ENCODE results near the gene CRMP1. TPM values are rescaled to one million over a fixed set of nuclear protein-coding genes. Genes with fewer than 3 reads are reported as not detected.

The CRMP1 gene
- total RNA-seq, 1 donor from 2014 or later: 5.7 TPM

DNA sequence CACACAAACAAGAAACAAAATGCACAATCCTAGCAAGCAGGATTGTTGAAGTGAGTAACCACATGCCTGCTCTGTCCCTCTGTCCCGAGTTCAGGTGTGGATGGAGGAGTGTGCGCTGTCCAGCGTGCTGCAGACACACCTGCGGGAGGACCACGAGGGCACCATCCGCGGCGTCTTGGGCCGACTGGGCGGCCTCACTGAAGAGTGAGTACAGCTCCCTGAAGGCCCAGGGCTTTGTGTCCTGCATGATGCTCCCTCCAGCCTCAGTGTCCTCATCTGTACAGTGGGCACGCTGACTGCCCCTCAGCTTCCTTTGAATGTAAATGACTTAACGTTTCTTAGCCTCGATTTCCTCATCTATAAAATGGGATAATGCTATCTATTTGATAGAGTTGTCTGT is 99.4 kb downstream of the CRMP1 start:
- H3K27me3 ChIP-seq (ENCODE audit: control insufficient read depth in 3 of 3, insufficient read depth in 3 of 3, low read length in 3 of 3): no peaks in the 10 kb centered on the region
- H3K27ac ChIP-seq (ENCODE audit: low read depth, low read length): no peak overlapping the region
- no peaks in the 10 kb centered on the region for H3K4me1 ChIP-seq (ENCODE audit: control insufficient read depth in 3 of 3, insufficient read depth in 3 of 3, low read length in 3 of 3)
- no peak overlapping the region for H3K4me3 ChIP-seq (ENCODE audit: low read length in 3 of 3)
- H3K9me3 ChIP-seq (ENCODE audit: control insufficient read depth in 3 of 3, low read length in 3 of 3): no peaks in the 10 kb centered on the region
- peaks cover 0 to 14% (median 2%) of the 10 kb centered on the region in 3 donors for H3K36me3 ChIP-seq (ENCODE audit: control insufficient read depth in 3 of 3, insufficient read depth in 3 of 3, low read length in 3 of 3)
- H3K9ac ChIP-seq (ENCODE audit: low read depth in 1 of 3, low read length in 3 of 3): no peak overlapping the region

GRCh38 chr4:5791654-5792053 is 101.2 kb downstream of the CRMP1 start:
- Histone ChIP-seq H3K36me3 (ENCODE audit: control insufficient read depth in 3 of 3, insufficient read depth in 3 of 3, low read length in 3 of 3) (peaks cover 0 to 7% (median 2%) of the 10 kb centered on the region in 3 donors), H3K27me3 (ENCODE audit: control insufficient read depth in 3 of 3, insufficient read depth in 3 of 3, low read length in 3 of 3) (no peaks in the 10 kb centered on the region), H3K9me3 (ENCODE audit: control insufficient read depth in 3 of 3, low read length in 3 of 3) (no peaks in the 10 kb centered on the region), H3K4me1 (ENCODE audit: control insufficient read depth in 3 of 3, insufficient read depth in 3 of 3, low read length in 3 of 3) (no peaks in the 10 kb centered on the region), H3K4me3 (ENCODE audit: low read length in 3 of 3) (no peak overlapping the region), H3K27ac (ENCODE audit: low read depth, low read length) (no peak overlapping the region), H3K9ac (ENCODE audit: low read depth in 1 of 3, low read length in 3 of 3) (no peak overlapping the region)

- H3K4me1 ChIP-seq (ENCODE audit: control insufficient read depth in 3 of 3, insufficient read depth in 3 of 3, low read length in 3 of 3): no peaks in the 10 kb centered on the region
- H3K36me3 ChIP-seq (ENCODE audit: control insufficient read depth in 3 of 3, insufficient read depth in 3 of 3, low read length in 3 of 3): peaks cover 0 to 5% (median 2%) of the 10 kb centered on the region in 3 donors
- no peak overlapping the region for H3K4me3 ChIP-seq (ENCODE audit: low read length in 3 of 3)
- no peak overlapping the region for H3K27ac ChIP-seq (ENCODE audit: low read depth, low read length)
- no peaks in the 10 kb centered on the region for H3K27me3 ChIP-seq (ENCODE audit: control insufficient read depth in 3 of 3, insufficient read depth in 3 of 3, low read length in 3 of 3)
- no peak overlapping the region for H3K9ac ChIP-seq (ENCODE audit: low read depth in 1 of 3, low read length in 3 of 3)
- H3K9me3 ChIP-seq (ENCODE audit: control insufficient read depth in 3 of 3, low read length in 3 of 3): no peaks in the 10 kb centered on the region
Measured at GRCh38 chr4:5790546-5790857, 102.4 kb downstream of the CRMP1 start.

DNA sequence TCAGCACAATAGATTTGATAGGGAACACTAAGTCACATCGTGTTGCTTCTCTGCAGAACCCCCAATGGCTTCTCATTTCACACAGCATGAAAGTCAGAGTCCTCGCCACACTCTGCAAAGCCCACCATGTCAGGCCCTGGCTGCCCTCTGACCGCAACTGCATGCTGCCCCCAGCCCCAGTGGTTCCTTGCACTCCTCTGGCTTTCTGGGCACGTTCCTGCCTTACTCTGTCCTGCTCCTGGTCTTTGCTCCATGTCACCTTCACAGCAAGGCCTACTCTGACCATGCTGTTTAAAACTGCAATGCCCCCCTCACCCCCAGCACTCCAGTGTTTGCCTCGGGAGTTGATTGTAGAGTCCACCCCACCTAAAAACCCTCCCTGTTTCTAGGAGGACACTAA is 103.7 kb downstream of the CRMP1 start:
- H3K27me3 ChIP-seq (ENCODE audit: control insufficient read depth in 3 of 3, insufficient read depth in 3 of 3, low read length in 3 of 3): no peaks in the 10 kb centered on the region
- peaks cover 0 to 5% (median 2%) of the 10 kb centered on the region in 3 donors for H3K36me3 ChIP-seq (ENCODE audit: control insufficient read depth in 3 of 3, insufficient read depth in 3 of 3, low read length in 3 of 3)

GRCh38 chr4:5788144-5788543 is 104.7 kb downstream of the CRMP1 start:
- H3K27me3 ChIP-seq (ENCODE audit: control insufficient read depth in 3 of 3, insufficient read depth in 3 of 3, low read length in 3 of 3): no peaks in the 10 kb centered on the region
- peaks cover 0 to 6% (median 2%) of the 10 kb centered on the region in 3 donors for H3K36me3 ChIP-seq (ENCODE audit: control insufficient read depth in 3 of 3, insufficient read depth in 3 of 3, low read length in 3 of 3)
- no peak overlapping the region for H3K4me3 ChIP-seq (ENCODE audit: low read length in 3 of 3)
- H3K4me1 ChIP-seq (ENCODE audit: control insufficient read depth in 3 of 3, insufficient read depth in 3 of 3, low read length in 3 of 3): no peaks in the 10 kb centered on the region
- no peaks in the 10 kb centered on the region for H3K9me3 ChIP-seq (ENCODE audit: control insufficient read depth in 3 of 3, low read length in 3 of 3)
- H3K9ac ChIP-seq (ENCODE audit: low read depth in 1 of 3, low read length in 3 of 3): no peak overlapping the region
- H3K27ac ChIP-seq (ENCODE audit: low read depth, low read length): no peak overlapping the region

More for the DNA sequence above, 103.7 kb downstream of the CRMP1 start:
- Histone ChIP-seq H3K4me1 (ENCODE audit: control insufficient read depth in 3 of 3, insufficient read depth in 3 of 3, low read length in 3 of 3) (no peaks in the 10 kb centered on the region), H3K4me3 (ENCODE audit: low read length in 3 of 3) (no peak overlapping the region), H3K9me3 (ENCODE audit: control insufficient read depth in 3 of 3, low read length in 3 of 3) (no peaks in the 10 kb centered on the region), H3K27ac (ENCODE audit: low read depth, low read length) (no peak overlapping the region), H3K9ac (ENCODE audit: low read depth in 1 of 3, low read length in 3 of 3) (no peak overlapping the region)

- H3K4me1 ChIP-seq (ENCODE audit: control insufficient read depth in 3 of 3, insufficient read depth in 3 of 3, low read length in 3 of 3): no peaks in the 10 kb centered on the region
- no peaks in the 10 kb centered on the region for H3K27me3 ChIP-seq (ENCODE audit: control insufficient read depth in 3 of 3, insufficient read depth in 3 of 3, low read length in 3 of 3)
- H3K9me3 ChIP-seq (ENCODE audit: control insufficient read depth in 3 of 3, low read length in 3 of 3): no peaks in the 10 kb centered on the region
- H3K9ac ChIP-seq (ENCODE audit: low read depth in 1 of 3, low read length in 3 of 3): no peak overlapping the region
- H3K27ac ChIP-seq (ENCODE audit: low read depth, low read length): no peak overlapping the region
- H3K36me3 ChIP-seq (ENCODE audit: control insufficient read depth in 3 of 3, insufficient read depth in 3 of 3, low read length in 3 of 3): peaks cover 0 to 6% (median 2%) of the 10 kb centered on the region in 3 donors
- H3K4me3 ChIP-seq (ENCODE audit: low read length in 3 of 3): no peak overlapping the region
Measured at GRCh38 chr4:5787311-5787710, 105.6 kb downstream of the CRMP1 start.

- no peaks in the 10 kb centered on the region for H3K9me3 ChIP-seq (ENCODE audit: control insufficient read depth in 3 of 3, low read length in 3 of 3)
- H3K4me1 ChIP-seq (ENCODE audit: control insufficient read depth in 3 of 3, insufficient read depth in 3 of 3, low read length in 3 of 3): no peaks in the 10 kb centered on the region
- H3K27ac ChIP-seq (ENCODE audit: low read depth, low read length): no peak overlapping the region
- no peak overlapping the region for H3K4me3 ChIP-seq (ENCODE audit: low read length in 3 of 3)
- peaks cover 0 to 8% (median 2%) of the 10 kb centered on the region in 3 donors for H3K36me3 ChIP-seq (ENCODE audit: control insufficient read depth in 3 of 3, insufficient read depth in 3 of 3, low read length in 3 of 3)
- H3K9ac ChIP-seq (ENCODE audit: low read depth in 1 of 3, low read length in 3 of 3): no peak overlapping the region
- no peaks in the 10 kb centered on the region for H3K27me3 ChIP-seq (ENCODE audit: control insufficient read depth in 3 of 3, insufficient read depth in 3 of 3, low read length in 3 of 3)
Measured at GRCh38 chr4:5785806-5786680, 106.8 kb downstream of the CRMP1 start.

DNA sequence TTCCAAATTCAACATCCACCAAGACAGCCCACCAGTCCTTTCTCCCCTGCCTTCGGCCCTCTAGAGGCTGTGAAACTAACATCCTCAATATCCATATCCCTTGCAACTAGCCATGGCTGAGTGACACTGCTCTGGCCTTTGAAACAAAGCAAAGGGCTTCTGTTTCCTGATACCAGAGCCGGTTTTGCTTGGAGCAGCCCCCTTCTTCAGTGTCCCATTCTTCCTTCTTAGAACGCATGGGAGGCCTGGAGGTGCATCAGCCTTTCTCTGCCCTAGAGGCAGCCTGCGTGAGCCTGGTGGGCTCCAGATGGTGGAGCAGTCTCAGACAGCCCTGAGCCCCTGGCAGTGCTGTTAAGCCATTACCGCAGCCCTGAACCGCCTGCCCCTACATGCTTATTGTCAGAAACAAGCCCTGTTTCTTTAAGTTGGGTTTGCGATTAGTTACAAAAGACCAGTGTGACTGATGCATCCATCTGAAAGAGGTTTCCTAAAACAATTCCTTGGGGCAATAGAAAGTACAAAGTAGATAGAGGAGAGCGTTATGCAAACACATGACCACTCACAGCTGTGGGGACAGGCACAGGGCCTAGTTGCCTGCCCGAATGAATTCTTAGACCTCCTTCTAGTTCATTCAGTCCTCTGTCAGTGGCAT is 107.8 kb downstream of the CRMP1 start:
- Histone ChIP-seq H3K36me3 (ENCODE audit: control insufficient read depth in 3 of 3, insufficient read depth in 3 of 3, low read length in 3 of 3) (peaks cover 0 to 8% (median 2%) of the 10 kb centered on the region in 3 donors), H3K4me3 (ENCODE audit: low read length in 3 of 3) (no peak overlapping the region), H3K27ac (ENCODE audit: low read depth, low read length) (no peak overlapping the region), H3K27me3 (ENCODE audit: control insufficient read depth in 3 of 3, insufficient read depth in 3 of 3, low read length in 3 of 3) (no peaks in the 10 kb centered on the region), H3K9ac (ENCODE audit: low read depth in 1 of 3, low read length in 3 of 3) (no peak overlapping the region), H3K9me3 (ENCODE audit: control insufficient read depth in 3 of 3, low read length in 3 of 3) (no peaks in the 10 kb centered on the region), H3K4me1 (ENCODE audit: control insufficient read depth in 3 of 3, insufficient read depth in 3 of 3, low read length in 3 of 3) (no peaks in the 10 kb centered on the region)

GRCh38 chr4:5784021-5784420 is 108.9 kb downstream of the CRMP1 start:
- no peak overlapping the region for H3K27ac ChIP-seq (ENCODE audit: low read depth, low read length)
- H3K9me3 ChIP-seq (ENCODE audit: control insufficient read depth in 3 of 3, low read length in 3 of 3): no peaks in the 10 kb centered on the region

GRCh38 chr4:5783486-5783885 is 109.4 kb downstream of the CRMP1 start:
- Histone ChIP-seq H3K9ac (ENCODE audit: low read depth in 1 of 3, low read length in 3 of 3) (no peak overlapping the region), H3K36me3 (ENCODE audit: control insufficient read depth in 3 of 3, insufficient read depth in 3 of 3, low read length in 3 of 3) (peaks cover 0 to 6% (median 0%) of the 10 kb centered on the region in 3 donors), H3K27ac (ENCODE audit: low read depth, low read length) (no peak overlapping the region), H3K27me3 (ENCODE audit: control insufficient read depth in 3 of 3, insufficient read depth in 3 of 3, low read length in 3 of 3) (no peaks in the 10 kb centered on the region), H3K9me3 (ENCODE audit: control insufficient read depth in 3 of 3, low read length in 3 of 3) (no peaks in the 10 kb centered on the region), H3K4me1 (ENCODE audit: control insufficient read depth in 3 of 3, insufficient read depth in 3 of 3, low read length in 3 of 3) (no peaks in the 10 kb centered on the region), H3K4me3 (ENCODE audit: low read length in 3 of 3) (no peak overlapping the region)

More at GRCh38 chr4:5784021-5784420, 108.9 kb downstream of the CRMP1 start:
- H3K9ac ChIP-seq (ENCODE audit: low read depth in 1 of 3, low read length in 3 of 3): no peak overlapping the region
- no peak overlapping the region for H3K4me3 ChIP-seq (ENCODE audit: low read length in 3 of 3)
- no peaks in the 10 kb centered on the region for H3K27me3 ChIP-seq (ENCODE audit: control insufficient read depth in 3 of 3, insufficient read depth in 3 of 3, low read length in 3 of 3)
- H3K4me1 ChIP-seq (ENCODE audit: control insufficient read depth in 3 of 3, insufficient read depth in 3 of 3, low read length in 3 of 3): no peaks in the 10 kb centered on the region
- H3K36me3 ChIP-seq (ENCODE audit: control insufficient read depth in 3 of 3, insufficient read depth in 3 of 3, low read length in 3 of 3): peaks cover 0 to 7% (median 0%) of the 10 kb centered on the region in 3 donors
